ENCODE measurements around the gene CLDND2.

- no peak for TF ChIP-seq CTCF (IDR thresholded peaks at IDR 0.05)
- no peak for TF ChIP-seq CHD2 (IDR thresholded peaks at IDR 0.05; ENCODE audit: low read length, partially characterized antibody)
- TF ChIP-seq EZH2phosphoT487 (IDR thresholded peaks at IDR 0.05; ENCODE audit: borderline replicate concordance, low read depth) = no peak
- TF ChIP-seq MXI1 (IDR thresholded peaks at IDR 0.05; ENCODE audit: low read depth, low read length) = no peak
- TF ChIP-seq YY1 (IDR thresholded peaks at IDR 0.05; ENCODE audit: low read depth) = no peak
- no peak for TF ChIP-seq RCOR1 (IDR thresholded peaks at IDR 0.05; ENCODE audit: low read length)
Measured at GRCh38 chr19:51371186-51371690, 2.4 kb upstream of the CLDND2 start.
